ENCODE data around the gene ADCK1.

Gene ADCK1

DNA sequence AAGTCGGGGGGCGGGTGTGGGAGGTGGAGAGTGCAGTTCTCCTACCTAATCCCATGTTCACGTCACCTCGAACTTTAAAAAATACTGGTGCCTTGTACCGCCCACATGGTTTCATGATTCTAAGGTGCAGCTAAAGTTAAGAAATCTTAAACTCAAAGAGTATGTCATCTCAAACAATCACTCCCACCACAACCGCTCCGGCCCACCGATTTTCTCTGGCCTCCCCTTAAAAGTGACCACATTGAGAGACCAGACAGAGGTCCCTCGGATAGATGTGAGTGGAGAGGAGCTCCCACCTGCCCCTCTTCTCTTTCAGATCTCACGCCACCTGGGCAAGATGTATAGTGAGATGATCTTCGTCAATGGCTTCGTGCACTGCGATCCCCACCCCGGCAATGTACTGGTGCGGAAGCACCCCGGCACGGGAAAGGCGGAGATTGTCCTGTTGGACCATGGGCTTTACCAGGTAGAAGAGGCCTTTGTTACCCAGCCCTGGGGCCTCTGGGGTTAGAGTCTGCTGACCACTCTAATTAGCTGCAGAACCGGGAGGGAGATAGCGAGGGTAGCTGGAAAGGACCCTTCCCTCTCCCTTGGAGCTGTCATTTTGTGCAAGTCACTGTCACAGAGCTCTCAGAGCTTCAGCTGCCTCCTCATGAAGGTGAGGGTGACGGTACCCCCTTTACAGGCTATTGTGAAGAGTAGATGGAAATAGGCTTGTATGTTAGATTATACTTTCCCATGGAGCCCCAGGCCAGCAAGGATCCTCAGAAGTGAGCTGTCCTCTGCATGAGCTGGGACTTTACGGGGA, 124.4 kb downstream of the ADCK1 start:
- ATAC-seq (ENCODE audit: low read depth) (no peak), DNase-seq (ENCODE audit: low spot score) (no peak)
- Histone ChIP-seq H3K27ac (ENCODE audit: poor library complexity, severe bottlenecking) (no peak overlapping the region), H3K27me3 (ENCODE audit: insufficient read depth, poor library complexity, severe bottlenecking) (no peaks in the 10 kb centered on the region), H3K9me3 (ENCODE audit: severe bottlenecking) (no peaks in the 10 kb centered on the region), H3K36me3 (ENCODE audit: low read depth) (no peaks in the 10 kb centered on the region), H3K4me1 (ENCODE audit: insufficient read depth, poor library complexity, severe bottlenecking) (no peaks in the 10 kb centered on the region), H3K4me3 (ENCODE audit: severe bottlenecking) (no peak overlapping the region)
- TF ChIP-seq, protein P1, sequence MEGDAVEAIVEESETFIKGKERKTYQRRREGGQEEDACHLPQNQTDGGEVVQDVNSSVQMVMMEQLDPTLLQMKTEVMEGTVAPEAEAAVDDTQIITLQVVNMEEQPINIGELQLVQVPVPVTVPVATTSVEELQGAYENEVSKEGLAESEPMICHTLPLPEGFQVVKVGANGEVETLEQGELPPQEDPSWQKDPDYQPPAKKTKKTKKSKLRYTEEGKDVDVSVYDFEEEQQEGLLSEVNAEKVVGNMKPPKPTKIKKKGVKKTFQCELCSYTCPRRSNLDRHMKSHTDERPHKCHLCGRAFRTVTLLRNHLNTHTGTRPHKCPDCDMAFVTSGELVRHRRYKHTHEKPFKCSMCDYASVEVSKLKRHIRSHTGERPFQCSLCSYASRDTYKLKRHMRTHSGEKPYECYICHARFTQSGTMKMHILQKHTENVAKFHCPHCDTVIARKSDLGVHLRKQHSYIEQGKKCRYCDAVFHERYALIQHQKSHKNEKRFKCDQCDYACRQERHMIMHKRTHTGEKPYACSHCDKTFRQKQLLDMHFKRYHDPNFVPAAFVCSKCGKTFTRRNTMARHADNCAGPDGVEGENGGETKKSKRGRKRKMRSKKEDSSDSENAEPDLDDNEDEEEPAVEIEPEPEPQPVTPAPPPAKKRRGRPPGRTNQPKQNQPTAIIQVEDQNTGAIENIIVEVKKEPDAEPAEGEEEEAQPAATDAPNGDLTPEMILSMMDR (IDR thresholded peaks at IDR 0.05; ENCODE audit: poor library complexity, severe bottlenecking), result no peak

DNA sequence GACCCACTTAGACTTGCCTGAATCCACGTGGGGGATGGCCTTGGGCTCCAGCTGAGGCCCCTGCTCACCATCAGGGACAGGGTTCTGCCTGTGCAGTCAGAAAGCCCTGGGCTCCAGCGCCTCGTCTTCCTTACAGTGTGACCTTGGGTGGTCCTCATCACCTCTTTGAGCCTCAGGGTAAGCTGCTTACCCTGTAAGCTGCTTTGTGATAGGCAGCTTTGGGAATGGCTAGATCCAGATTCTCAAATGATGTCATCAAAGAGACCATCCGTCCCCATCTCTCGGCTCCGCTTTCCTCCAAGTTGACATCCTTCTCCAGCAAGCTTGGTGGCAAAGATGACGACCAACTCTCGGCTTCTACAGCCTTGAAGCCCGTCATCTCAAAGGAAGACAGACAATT, 127.0 kb downstream of the ADCK1 start:
- no peaks in the 10 kb centered on the region for H3K9me3 ChIP-seq (ENCODE audit: severe bottlenecking)
- no peaks in the 10 kb centered on the region for H3K27me3 ChIP-seq (ENCODE audit: insufficient read depth, poor library complexity, severe bottlenecking)

DNA sequence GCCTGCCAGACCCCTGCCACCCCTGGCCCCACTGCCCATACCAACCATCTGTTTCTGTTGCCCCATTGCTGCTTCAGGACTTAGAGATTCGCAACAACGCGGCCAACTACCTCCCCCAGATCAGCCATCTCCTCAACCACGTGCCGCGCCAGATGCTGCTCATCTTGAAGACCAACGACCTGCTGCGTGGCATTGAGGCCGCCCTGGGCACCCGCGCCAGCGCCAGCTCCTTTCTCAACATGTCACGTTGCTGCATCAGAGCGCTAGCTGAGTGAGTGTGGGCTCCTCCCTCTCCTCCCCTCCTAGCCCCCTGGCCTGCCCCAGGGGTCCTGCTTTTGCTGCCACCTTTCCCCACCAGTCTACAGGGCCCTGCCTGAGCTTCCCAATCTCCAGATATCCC, 131.5 kb downstream of the ADCK1 start:
- no peak for ATAC-seq (ENCODE audit: low read depth)
- H3K9me3 ChIP-seq (ENCODE audit: severe bottlenecking), result no peaks in the 10 kb centered on the region
- TF ChIP-seq, protein P1 (IDR thresholded peaks at IDR 0.05; ENCODE audit: poor library complexity, severe bottlenecking), result no peak
- H3K4me3 ChIP-seq (ENCODE audit: severe bottlenecking), result no peak overlapping the region
- H3K27ac ChIP-seq (ENCODE audit: poor library complexity, severe bottlenecking), result no peak overlapping the region
- no peak for DNase-seq (ENCODE audit: low spot score)
- H3K27me3 ChIP-seq (ENCODE audit: insufficient read depth, poor library complexity, severe bottlenecking), result no peaks in the 10 kb centered on the region
- H3K36me3 ChIP-seq (ENCODE audit: low read depth), result no peaks in the 10 kb centered on the region
- no peaks in the 10 kb centered on the region for H3K4me1 ChIP-seq (ENCODE audit: insufficient read depth, poor library complexity, severe bottlenecking)

More for the DNA sequence above, 127.0 kb downstream of the ADCK1 start:
- Histone ChIP-seq H3K27ac (ENCODE audit: poor library complexity, severe bottlenecking) (no peak overlapping the region), H3K36me3 (ENCODE audit: low read depth) (no peaks in the 10 kb centered on the region), H3K4me1 (ENCODE audit: insufficient read depth, poor library complexity, severe bottlenecking) (no peaks in the 10 kb centered on the region), H3K4me3 (ENCODE audit: severe bottlenecking) (no peak overlapping the region)
- TF ChIP-seq, protein P1 (IDR thresholded peaks at IDR 0.05; ENCODE audit: poor library complexity, severe bottlenecking), result no peak
- no peak for ATAC-seq (ENCODE audit: low read depth)
- no peak for DNase-seq (ENCODE audit: low spot score)

DNA sequence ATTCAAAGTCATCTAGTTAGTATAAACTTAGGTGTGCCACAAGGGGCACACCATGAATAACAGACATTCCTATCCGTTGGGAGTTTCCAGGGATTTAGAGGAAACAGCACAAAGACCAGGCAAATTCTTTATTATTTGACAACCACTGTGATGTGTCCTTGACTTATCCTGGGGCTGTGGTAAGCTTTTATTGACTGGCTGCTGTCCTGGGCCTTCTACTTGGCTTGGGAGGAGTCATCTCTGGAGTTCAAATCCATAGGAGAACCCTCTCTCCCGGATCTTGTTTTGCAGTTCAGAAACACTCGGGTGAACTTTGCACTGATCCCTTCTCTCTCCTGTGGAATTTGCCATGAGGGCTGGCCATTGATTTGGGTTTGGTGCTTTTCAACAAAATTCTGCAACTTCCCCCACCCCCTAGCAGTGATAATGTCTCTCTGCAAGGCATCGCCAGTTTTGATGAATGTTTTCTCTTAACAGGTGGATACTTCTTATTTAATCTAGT, 136.3 kb downstream of the ADCK1 start:
- Histone ChIP-seq H3K4me1 (ENCODE audit: insufficient read depth, poor library complexity, severe bottlenecking) (no peaks in the 10 kb centered on the region), H3K36me3 (ENCODE audit: low read depth) (no peaks in the 10 kb centered on the region), H3K4me3 (ENCODE audit: severe bottlenecking) (no peak overlapping the region), H3K27me3 (ENCODE audit: insufficient read depth, poor library complexity, severe bottlenecking) (no peaks in the 10 kb centered on the region), H3K27ac (ENCODE audit: poor library complexity, severe bottlenecking) (no peak overlapping the region), H3K9me3 (ENCODE audit: severe bottlenecking) (no peaks in the 10 kb centered on the region)
- DNase-seq (ENCODE audit: low spot score), result no peak
- no peak for ATAC-seq (ENCODE audit: low read depth)
- TF ChIP-seq, protein P1 (IDR thresholded peaks at IDR 0.05; ENCODE audit: poor library complexity, severe bottlenecking), result no peak

DNA sequence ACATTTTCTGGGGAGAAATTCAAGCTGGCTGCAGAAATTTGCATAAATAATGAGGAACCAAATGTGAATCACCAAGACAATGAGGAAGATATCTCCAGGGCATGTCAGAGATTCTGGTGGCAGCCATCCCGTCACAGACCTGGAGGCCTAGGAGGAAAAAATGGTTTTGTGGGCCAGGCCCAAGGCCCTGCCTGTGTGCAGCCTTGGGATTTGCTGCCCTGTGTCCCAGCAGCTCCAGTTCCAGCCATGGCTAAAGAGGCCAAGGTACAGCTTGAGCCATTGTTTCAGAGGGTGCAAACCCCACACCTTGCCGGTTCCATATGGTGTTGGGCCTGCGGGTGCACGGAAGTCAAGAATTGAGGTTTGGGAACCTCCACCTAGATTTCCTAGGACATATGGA, 147.5 kb downstream of the ADCK1 start:
- H3K36me3 ChIP-seq (ENCODE audit: low read depth), result no peaks in the 10 kb centered on the region
- no peaks in the 10 kb centered on the region for H3K27me3 ChIP-seq (ENCODE audit: insufficient read depth, poor library complexity, severe bottlenecking)
- TF ChIP-seq, protein P1 (IDR thresholded peaks at IDR 0.05; ENCODE audit: poor library complexity, severe bottlenecking), result no peak
- H3K9me3 ChIP-seq (ENCODE audit: severe bottlenecking), result peaks cover 11% of the 10 kb centered on the region
- H3K4me1 ChIP-seq (ENCODE audit: insufficient read depth, poor library complexity, severe bottlenecking), result no peaks in the 10 kb centered on the region
- DNase-seq (ENCODE audit: low spot score) (no peak), ATAC-seq (ENCODE audit: low read depth) (no peak)
- no peak overlapping the region for H3K4me3 ChIP-seq (ENCODE audit: severe bottlenecking)
- H3K27ac ChIP-seq (ENCODE audit: poor library complexity, severe bottlenecking), result no peak overlapping the region
